HG02938 (cell line): ENCODE data around the gene SLC8B1.
"Not testable (repeated sequence)": the region's sequence is repeated elsewhere in the genome, so short reads cannot be mapped to it uniquely, and the experiment has no call there.

ENCODE experiments used
- ATAC-seq: cut with Tn5 transposase; IDR thresholded peaks from one replicate; pipeline ENCODE4 v1.9.1; 2021; ENCODE audit warnings: mild to moderate bottlenecking, moderate library complexity; ENCODE audit not compliant: unreplicated experiment

The SLC8B1 gene

GRCh38 chr12:113358381-113359132, 23.6 kb upstream of the SLC8B1 start, which contains the start of gene PLBD2:
PLBD2 (plus strand) TSS chr12:113358587; CDS start chr12:113358601, 14 bp downstream.
- peak; percentile 85 for ATAC-seq

- ATAC-seq = not testable (repeated sequence)
These were observed 19.3 kb upstream of the SLC8B1 start for GRCh38 chr12:113354192-113354591.

- ATAC-seq = no peak
These were observed 16.2 kb upstream of the SLC8B1 start for GRCh38 chr12:113351089-113351488.

- ATAC-seq = no peak
These were observed 14.1 kb upstream of the SLC8B1 start for GRCh38 chr12:113348849-113349536.

GRCh38 chr12:113347892-113348291, 13.0 kb upstream of the SLC8B1 start:
- no peak for ATAC-seq

GRCh38 chr12:113347107-113347506, 12.2 kb upstream of the SLC8B1 start:
- ATAC-seq = no peak

- ATAC-seq = no peak
These were observed 11.4 kb upstream of the SLC8B1 start for GRCh38 chr12:113346353-113346752.

GRCh38 chr12:113345318-113345717, 10.4 kb upstream of the SLC8B1 start:
- no peak for ATAC-seq

- ATAC-seq = no peak
These were observed 6.6 kb upstream of the SLC8B1 start for GRCh38 chr12:113341535-113341934.

GRCh38 chr12:113340061-113340460, 5.2 kb upstream of the SLC8B1 start:
- ATAC-seq = no peak

GRCh38 chr12:113339540-113339939, 4.6 kb upstream of the SLC8B1 start:
- ATAC-seq = no peak

GRCh38 chr12:113333877-113334785, 778 bp downstream of the SLC8B1 start:
- ATAC-seq = peak; percentile 10

GRCh38 chr12:113333418-113333750, 1.5 kb downstream of the SLC8B1 start:
- no peak for ATAC-seq

- no peak for ATAC-seq
These were observed 2.1 kb downstream of the SLC8B1 start for GRCh38 chr12:113332688-113333417.

GRCh38 chr12:113330505-113330904, 4.4 kb downstream of the SLC8B1 start:
- no peak for ATAC-seq

GRCh38 chr12:113329791-113330417, 5.0 kb downstream of the SLC8B1 start:
- ATAC-seq = no peak

- no peak for ATAC-seq
These were observed 5.7 kb downstream of the SLC8B1 start for GRCh38 chr12:113329022-113329790.

GRCh38 chr12:113328368-113328889, 6.5 kb downstream of the SLC8B1 start:
- no peak for ATAC-seq

GRCh38 chr12:113326775-113327395, 8.0 kb downstream of the SLC8B1 start:
- ATAC-seq = no peak
